Measurements from ENCODE around the gene MVB12B. TPM values are rescaled to one million over a fixed set of nuclear protein-coding genes. Genes with fewer than 3 reads are reported as not detected.

MVB12B gene
- total RNA-seq, 1 experiment from 2014 or later = 4.5 TPM

- no TSS peak for BruUV-seq (replicated peaks)
- Mint-ChIP-seq H3K9me3 (ENCODE audit: low read depth, unreplicated experiment) (no peaks in the 10 kb centered on the region), H3K36me3 (ENCODE audit: insufficient read depth, unreplicated experiment) (no peaks in the 10 kb centered on the region), H3K4me1 (ENCODE audit: low read depth, unreplicated experiment) (no peaks in the 10 kb centered on the region), H3K27ac (ENCODE audit: unreplicated experiment) (no peak overlapping the region), H3K27me3 (ENCODE audit: unreplicated experiment) (peaks cover 28% of the 10 kb centered on the region), H3K4me3 (ENCODE audit: low read depth, unreplicated experiment) (no peak overlapping the region)
- TF ChIP-seq, protein P1, sequence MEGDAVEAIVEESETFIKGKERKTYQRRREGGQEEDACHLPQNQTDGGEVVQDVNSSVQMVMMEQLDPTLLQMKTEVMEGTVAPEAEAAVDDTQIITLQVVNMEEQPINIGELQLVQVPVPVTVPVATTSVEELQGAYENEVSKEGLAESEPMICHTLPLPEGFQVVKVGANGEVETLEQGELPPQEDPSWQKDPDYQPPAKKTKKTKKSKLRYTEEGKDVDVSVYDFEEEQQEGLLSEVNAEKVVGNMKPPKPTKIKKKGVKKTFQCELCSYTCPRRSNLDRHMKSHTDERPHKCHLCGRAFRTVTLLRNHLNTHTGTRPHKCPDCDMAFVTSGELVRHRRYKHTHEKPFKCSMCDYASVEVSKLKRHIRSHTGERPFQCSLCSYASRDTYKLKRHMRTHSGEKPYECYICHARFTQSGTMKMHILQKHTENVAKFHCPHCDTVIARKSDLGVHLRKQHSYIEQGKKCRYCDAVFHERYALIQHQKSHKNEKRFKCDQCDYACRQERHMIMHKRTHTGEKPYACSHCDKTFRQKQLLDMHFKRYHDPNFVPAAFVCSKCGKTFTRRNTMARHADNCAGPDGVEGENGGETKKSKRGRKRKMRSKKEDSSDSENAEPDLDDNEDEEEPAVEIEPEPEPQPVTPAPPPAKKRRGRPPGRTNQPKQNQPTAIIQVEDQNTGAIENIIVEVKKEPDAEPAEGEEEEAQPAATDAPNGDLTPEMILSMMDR (IDR thresholded peaks at IDR 0.05; ENCODE audit: unreplicated experiment) = no peak
- no peak for DNase-seq
- intact Hi-C loops (cut with micrococcal nuclease; ENCODE audit: unreplicated experiment) = no loop called here
- CTCF ChIA-PET = no interaction called here
Observed at GRCh38 chr9:126504086-126504976, 177.7 kb downstream of the MVB12B start.

- Mint-ChIP-seq H3K9me3 (ENCODE audit: low read depth, unreplicated experiment) (no peaks in the 10 kb centered on the region), H3K27ac (ENCODE audit: unreplicated experiment) (no peak overlapping the region), H3K27me3 (ENCODE audit: unreplicated experiment) (peaks cover 32% of the 10 kb centered on the region), H3K4me1 (ENCODE audit: low read depth, unreplicated experiment) (no peaks in the 10 kb centered on the region), H3K36me3 (ENCODE audit: insufficient read depth, unreplicated experiment) (no peaks in the 10 kb centered on the region), H3K4me3 (ENCODE audit: low read depth, unreplicated experiment) (no peak overlapping the region)
- no peak for DNase-seq
- TF ChIP-seq, protein P1 (IDR thresholded peaks at IDR 0.05; ENCODE audit: unreplicated experiment) = no peak
- CTCF ChIA-PET = no interaction called here
- intact Hi-C loops (cut with micrococcal nuclease; ENCODE audit: unreplicated experiment) = no loop called here
- BruUV-seq (replicated peaks) = no TSS peak
Observed at GRCh38 chr9:126504977-126505455, 178.4 kb downstream of the MVB12B start.

- no peak for DNase-seq
- TF ChIP-seq, protein P1 (IDR thresholded peaks at IDR 0.05; ENCODE audit: unreplicated experiment) = no peak
- intact Hi-C loops (cut with micrococcal nuclease; ENCODE audit: unreplicated experiment) = no loop called here
- no peaks in the 10 kb centered on the region for H3K36me3 Mint-ChIP-seq (ENCODE audit: insufficient read depth, unreplicated experiment)
- BruUV-seq (replicated peaks) = no TSS peak
- H3K27me3 Mint-ChIP-seq (ENCODE audit: unreplicated experiment) = peaks cover 25% of the 10 kb centered on the region
- no peak overlapping the region for H3K4me3 Mint-ChIP-seq (ENCODE audit: low read depth, unreplicated experiment)
- CTCF ChIA-PET = no interaction called here
- H3K27ac Mint-ChIP-seq (ENCODE audit: unreplicated experiment) = no peak overlapping the region
- no peaks in the 10 kb centered on the region for H3K4me1 Mint-ChIP-seq (ENCODE audit: low read depth, unreplicated experiment)
- no peaks in the 10 kb centered on the region for H3K9me3 Mint-ChIP-seq (ENCODE audit: low read depth, unreplicated experiment)
Observed at GRCh38 chr9:126505697-126506346, 179.2 kb downstream of the MVB12B start.

- TF ChIP-seq, protein P1 (IDR thresholded peaks at IDR 0.05; ENCODE audit: unreplicated experiment) = no peak
- intact Hi-C loops (cut with micrococcal nuclease; ENCODE audit: unreplicated experiment) = no loop called here
- CTCF ChIA-PET = no interaction called here
- no TSS peak for BruUV-seq (replicated peaks)
- no peak overlapping the region for H3K27ac Mint-ChIP-seq (ENCODE audit: unreplicated experiment)
- H3K36me3 Mint-ChIP-seq (ENCODE audit: insufficient read depth, unreplicated experiment) = no peaks in the 10 kb centered on the region
- H3K4me1 Mint-ChIP-seq (ENCODE audit: low read depth, unreplicated experiment) = no peaks in the 10 kb centered on the region
- no peak overlapping the region for H3K4me3 Mint-ChIP-seq (ENCODE audit: low read depth, unreplicated experiment)
- no peak for DNase-seq
- no peaks in the 10 kb centered on the region for H3K9me3 Mint-ChIP-seq (ENCODE audit: low read depth, unreplicated experiment)
- peaks cover 32% of the 10 kb centered on the region for H3K27me3 Mint-ChIP-seq (ENCODE audit: unreplicated experiment)
Observed at GRCh38 chr9:126506361-126507317, 180.0 kb downstream of the MVB12B start.
